Fibroblast of lung (primary cell): ENCODE measurements around the gene PHIP. TPM values are rescaled to one million over a fixed set of nuclear protein-coding genes. Genes with fewer than 3 reads are reported as not detected.

Experiments used
- DNase-seq, 2 donors: peaks; one replicate each; pipeline versions ENCODE4 v3.0.0 to v3.0.0-alpha.2; 2010; ENCODE audit warnings: low read depth in 2 of 2
- H2AFZ ChIP-seq: 2 replicates; pipeline ENCODE4 v1.5.1; 2012; ENCODE audit warnings: low read length, control low read depth, inconsistent platforms
- H3K27ac ChIP-seq: 2 replicates; pipeline ENCODE4 v1.5.1; 2011; ENCODE audit warnings: low read length, control low read depth; ENCODE audit not compliant: insufficient read depth
- H3K27me3 ChIP-seq: 2 replicates; pipeline ENCODE4 v1.5.1; 2011; ENCODE audit warnings: mild to moderate bottlenecking, low read length; ENCODE audit not compliant: control insufficient read depth, insufficient read depth
- H3K36me3 ChIP-seq: 2 replicates; pipeline ENCODE4 v1.5.1; 2011; ENCODE audit warnings: low read length; ENCODE audit not compliant: control insufficient read depth, insufficient read depth
- H3K4me1 ChIP-seq: 2 replicates; pipeline ENCODE4 v1.5.1; 2011; ENCODE audit warnings: low read length; ENCODE audit not compliant: control insufficient read depth, insufficient read depth; ENCODE audit errors: extremely low read depth
- H3K4me2 ChIP-seq: 2 replicates; pipeline ENCODE4 v1.5.1; 2011; ENCODE audit warnings: low read length, control low read depth; ENCODE audit not compliant: insufficient read depth; ENCODE audit errors: extremely low read depth
- H3K4me3 ChIP-seq, 4 experiments: fragments of 200-600 bp in 1 of 4; sonication (generic) in 1 of 4; replicated peaks in 1 of 4; 2 replicates each; pipeline ENCODE4 v1.5.1; 2011 to 2016; ENCODE audit warnings: low read length in 4 of 4, low read depth in 3 of 4, mild to moderate bottlenecking in 3 of 4, control low read depth in 2 of 4, inconsistent platforms in 1 of 4, mixed read lengths in 1 of 4; ENCODE audit not compliant: insufficient read depth in 1 of 4; ENCODE audit errors: control extremely low read depth in 1 of 4
- H3K79me2 ChIP-seq: 2 replicates; pipeline ENCODE4 v1.5.1; 2012; ENCODE audit warnings: mild to moderate bottlenecking, low read length, inconsistent platforms; ENCODE audit not compliant: control insufficient read depth, insufficient read depth
- H3K9ac ChIP-seq: 2 replicates; pipeline ENCODE4 v1.5.1; 2011; ENCODE audit warnings: mild to moderate bottlenecking, low read length, control low read depth; ENCODE audit not compliant: insufficient read depth
- H3K9me3 ChIP-seq: 2 replicates; pipeline ENCODE4 v1.5.1; 2012; ENCODE audit warnings: low read depth, low read length; ENCODE audit not compliant: control insufficient read depth, insufficient read depth
- H4K20me1 ChIP-seq: 2 replicates; pipeline ENCODE4 v1.5.1; 2011; ENCODE audit warnings: low read length; ENCODE audit not compliant: control insufficient read depth, insufficient read depth; ENCODE audit errors: extremely low read depth
- CTCF ChIP-seq, 2 donors: IDR thresholded peaks in 1 of 2; conservative IDR thresholded peaks in 1 of 2; 1 replicate in 1 of 2; 2 replicates in 1 of 2; pipeline ENCODE4 v1.5.1; 2011 to 2012; ENCODE audit warnings: low read length in 2 of 2, control low read depth in 1 of 2, inconsistent platforms in 1 of 2, low read depth in 1 of 2, mild to moderate bottlenecking in 1 of 2
- EZH2 ChIP-seq: IDR thresholded peaks from 2 replicates; pipeline ENCODE4 v1.5.1; 2012; ENCODE audit warnings: low read length, control low read depth, mild to moderate bottlenecking; ENCODE audit errors: missing control alignments
- polyA plus RNA-seq, 2 donors: library from polyadenylated mRNA; depleted of rRNA in 1 of 2; stranded (reverse) in 1 of 2; unstranded in 1 of 2; fragments of >200 nt; gene quantifications; 2 replicates each; pipeline ENCODE4 v1.2.1, GENCODE V29; 2011 to 2012; ENCODE audit warnings: missing spikeins in 1 of 2
- total RNA-seq: library from RNA; depleted of rRNA; stranded (reverse); fragments of >200 nt; gene quantifications from 2 replicates; pipeline ENCODE4 v1.2.1, GENCODE V29; 2014

PHIP gene
- total and polyA plus RNA-seq, 2 donors (not counting 1 experiment from before 2014, with no cell fraction given) = 6.7 to 26.1 TPM

GRCh38 chr6:79056226-79056625 lies 21.8 kb downstream of the PHIP start:
- Histone ChIP-seq H3K9ac (no peak overlapping the region), H3K4me3 (no peak overlapping the region), H3K27ac (no peak overlapping the region), H3K27me3 (no peaks in the 10 kb centered on the region), H3K79me2 (no peaks in the 10 kb centered on the region), H2AFZ (no peak overlapping the region), H3K36me3 (peaks cover 2% of the 10 kb centered on the region), H3K4me1 (no peaks in the 10 kb centered on the region), H3K9me3 (no peaks in the 10 kb centered on the region), H4K20me1 (no peaks in the 10 kb centered on the region), H3K4me2 (no peak overlapping the region)
- TF ChIP-seq CTCF (conservative IDR thresholded peaks at IDR 0.05 in 1 of 2, IDR thresholded peaks at IDR 0.05 in 1 of 2; ENCODE audit: low read depth in 1 of 2, low read length in 2 of 2) (no peak), EZH2 (no peak)
- DNase-seq = no peak

GRCh38 chr6:79048611-79049010 lies 29.4 kb downstream of the PHIP start:
- H3K79me2 ChIP-seq = no peaks in the 10 kb centered on the region
- no peaks in the 10 kb centered on the region for H3K9me3 ChIP-seq
- TF ChIP-seq EZH2 (no peak), CTCF (conservative IDR thresholded peaks at IDR 0.05 in 1 of 2, IDR thresholded peaks at IDR 0.05 in 1 of 2; ENCODE audit: low read depth in 1 of 2, low read length in 2 of 2) (peak; percentile 50 to 68)
- H3K4me3 ChIP-seq = no peak overlapping the region
- H3K27me3 ChIP-seq = no peaks in the 10 kb centered on the region
- DNase-seq = peak; percentile 29 to 47
- no peak overlapping the region for H2AFZ ChIP-seq
- no peak overlapping the region for H3K9ac ChIP-seq
- no peaks in the 10 kb centered on the region for H3K4me1 ChIP-seq
- H4K20me1 ChIP-seq = no peaks in the 10 kb centered on the region
- H3K4me2 ChIP-seq = no peak overlapping the region
- H3K36me3 ChIP-seq = peaks cover 2% of the 10 kb centered on the region
- no peak overlapping the region for H3K27ac ChIP-seq

GRCh38 chr6:79047072-79047471 lies 31.0 kb downstream of the PHIP start:
- Histone ChIP-seq H3K36me3 (no peaks in the 10 kb centered on the region), H3K4me3 (no peak overlapping the region)
- no peak for TF ChIP-seq CTCF (conservative IDR thresholded peaks at IDR 0.05 in 1 of 2, IDR thresholded peaks at IDR 0.05 in 1 of 2; ENCODE audit: low read depth in 1 of 2, low read length in 2 of 2)
- TF ChIP-seq EZH2 = no peak

More at GRCh38 chr6:79047072-79047471, 31.0 kb downstream of the PHIP start:
- Histone ChIP-seq H2AFZ (no peak overlapping the region), H3K27me3 (no peaks in the 10 kb centered on the region), H3K9ac (no peak overlapping the region), H3K79me2 (no peaks in the 10 kb centered on the region), H3K9me3 (no peaks in the 10 kb centered on the region), H3K4me1 (no peaks in the 10 kb centered on the region), H3K27ac (no peak overlapping the region), H3K4me2 (no peak overlapping the region), H4K20me1 (no peaks in the 10 kb centered on the region)
- no peak for DNase-seq
